Thyroid gland (tissue), 4 donors: ENCODE results near the gene MRPS7. TPM values are rescaled to one million over a fixed set of nuclear protein-coding genes. Genes with fewer than 3 reads are reported as not detected.

ENCODE experiments used
- DNase-seq, 2 donors: peaks; one replicate each; pipeline ENCODE4 v3.0.0-alpha.2; 2019
- H3K27ac ChIP-seq, 3 donors: fragments of 200-600 bp; sonication (generic); 1 replicate in 2 of 3; 2 replicates in 1 of 3; pipeline ENCODE4 v1.5.1; 2016 to 2019; ENCODE audit warnings: mild to moderate bottlenecking in 1 of 3, moderate library complexity in 1 of 3
- H3K27me3 ChIP-seq: fragments of 200-600 bp; sonication (generic); one replicate; pipeline ENCODE4 v1.5.1; 2019
- H3K36me3 ChIP-seq, 2 donors: fragments of 200-600 bp; sonication (generic); one replicate each; pipeline ENCODE4 v1.5.1; 2016 to 2019
- H3K4me1 ChIP-seq, 2 donors: fragments of 200-600 bp; sonication (generic); one replicate each; pipeline ENCODE4 v1.5.1; 2017 to 2019
- H3K4me3 ChIP-seq, 3 donors: fragments of 200-600 bp; sonication (generic); replicated peaks in 1 of 3; 1 replicate in 2 of 3; 2 replicates in 1 of 3; pipeline ENCODE4 v1.5.1; 2016; ENCODE audit warnings: mild to moderate bottlenecking in 1 of 3
- H3K9me3 ChIP-seq: fragments of 200-600 bp; sonication (generic); one replicate; pipeline ENCODE4 v1.5.1; 2017
- POLR2A ChIP-seq, 2 donors: fragments of 450-650 bp; IDR thresholded peaks; one replicate each; pipeline ENCODE4 v1.6.1; 2017; ENCODE audit warnings: antibody characterized with exemption in 2 of 2, mild to moderate bottlenecking in 2 of 2, moderate library complexity in 1 of 2
- WGBS, 2 donors: methylation state at CpG; one replicate each; pipeline ENCODE4 v1.1.5; 2017; 5-methylcytosine and 5-hydroxymethylcytosine counted together
- intact Hi-C: fragments of 100-400 bp; cut with DNase I; formaldehyde crosslinking; loops from one replicate; pipeline ENCODE4 v1.15.1; 2023
- total RNA-seq, 4 donors: library from RNA; depleted of rRNA; stranded (reverse); fragments of >200 nt; gene quantifications; one replicate each; pipeline ENCODE4 v1.2.3, GENCODE V29; 2016
- TF ChIP-seq, protein P1 (sequence below), 6 experiments: fragments of 200-600 bp in 3 of 6; fragments of 450-650 bp in 3 of 6; sonication (generic) in 3 of 6; IDR thresholded peaks; one replicate each; pipeline ENCODE4 v1.5.1; 2016 to 2019; ENCODE audit warnings: antibody characterized with exemption in 6 of 6, mild to moderate bottlenecking in 2 of 6, inconsistent platforms in 1 of 6, moderate library complexity in 1 of 6

Gene MRPS7
- total RNA-seq, 4 donors from 2014 or later = 29.9 to 59.4 (median 41.0) TPM

DNA sequence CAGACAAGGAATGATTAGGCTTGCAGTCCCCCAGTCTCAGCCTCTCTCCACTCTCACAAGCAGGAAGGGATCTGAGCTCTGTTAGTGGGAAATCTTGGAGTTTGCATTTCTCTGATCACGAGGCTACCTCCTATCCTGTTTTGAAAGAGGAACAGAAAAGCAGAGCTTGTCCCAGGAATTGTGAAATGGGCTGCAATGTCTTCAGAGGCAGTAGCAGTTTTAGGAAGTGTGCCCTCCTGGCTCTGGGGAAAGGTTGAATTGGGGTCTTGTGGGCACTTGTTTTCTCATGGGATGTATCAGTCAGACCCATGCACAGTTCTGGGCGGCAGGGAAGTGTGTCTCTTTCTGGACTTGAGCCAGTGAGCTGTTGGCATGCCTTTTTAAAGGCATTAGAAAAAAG is 33.4 kb upstream of the MRPS7 start:
- Histone ChIP-seq H3K9me3 (no peaks in the 10 kb centered on the region), H3K4me1 (no peaks in the 10 kb centered on the region), H3K36me3 (peaks cover 51 to 55% of the 10 kb centered on the region in 2 donors), H3K27me3 (no peaks in the 10 kb centered on the region), H3K27ac (no peak overlapping the region), H3K4me3 (no peak overlapping the region)
- no peak for TF ChIP-seq POLR2A (IDR thresholded peaks at IDR 0.05)
- TF ChIP-seq, protein P1, sequence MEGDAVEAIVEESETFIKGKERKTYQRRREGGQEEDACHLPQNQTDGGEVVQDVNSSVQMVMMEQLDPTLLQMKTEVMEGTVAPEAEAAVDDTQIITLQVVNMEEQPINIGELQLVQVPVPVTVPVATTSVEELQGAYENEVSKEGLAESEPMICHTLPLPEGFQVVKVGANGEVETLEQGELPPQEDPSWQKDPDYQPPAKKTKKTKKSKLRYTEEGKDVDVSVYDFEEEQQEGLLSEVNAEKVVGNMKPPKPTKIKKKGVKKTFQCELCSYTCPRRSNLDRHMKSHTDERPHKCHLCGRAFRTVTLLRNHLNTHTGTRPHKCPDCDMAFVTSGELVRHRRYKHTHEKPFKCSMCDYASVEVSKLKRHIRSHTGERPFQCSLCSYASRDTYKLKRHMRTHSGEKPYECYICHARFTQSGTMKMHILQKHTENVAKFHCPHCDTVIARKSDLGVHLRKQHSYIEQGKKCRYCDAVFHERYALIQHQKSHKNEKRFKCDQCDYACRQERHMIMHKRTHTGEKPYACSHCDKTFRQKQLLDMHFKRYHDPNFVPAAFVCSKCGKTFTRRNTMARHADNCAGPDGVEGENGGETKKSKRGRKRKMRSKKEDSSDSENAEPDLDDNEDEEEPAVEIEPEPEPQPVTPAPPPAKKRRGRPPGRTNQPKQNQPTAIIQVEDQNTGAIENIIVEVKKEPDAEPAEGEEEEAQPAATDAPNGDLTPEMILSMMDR (IDR thresholded peaks at IDR 0.05) = no peak
- intact Hi-C loops = no loop called here
- WGBS, 2 donors = 59 to 74% methylated on average over 2 of the region's 2 CpGs
- DNase-seq = no peak

DNA sequence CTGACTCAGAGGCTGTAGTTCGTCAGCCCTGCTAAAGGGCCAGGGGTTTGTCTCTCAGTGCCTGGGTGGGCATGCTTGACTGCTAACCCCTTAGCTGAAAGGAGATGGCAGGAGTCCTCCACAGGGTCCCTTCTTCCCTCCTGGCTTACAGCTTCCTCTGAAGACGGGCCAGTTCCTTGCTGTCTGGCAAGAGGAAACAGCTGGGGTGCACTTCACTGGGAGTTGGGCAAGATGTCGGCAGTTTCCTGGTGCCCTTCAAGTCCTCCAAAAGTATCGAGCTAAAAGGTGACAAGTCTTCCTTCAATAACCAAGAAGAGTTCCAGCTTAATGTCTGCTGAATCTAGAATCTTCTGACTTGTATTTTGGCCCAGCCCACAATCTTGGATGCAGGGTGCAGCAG is 32.8 kb upstream of the MRPS7 start:
- Histone ChIP-seq H3K9me3 (no peaks in the 10 kb centered on the region), H3K27ac (no peak overlapping the region), H3K27me3 (no peaks in the 10 kb centered on the region), H3K4me3 (no peak overlapping the region), H3K4me1 (no peaks in the 10 kb centered on the region), H3K36me3 (peaks cover 51 to 55% of the 10 kb centered on the region in 2 donors)
- DNase-seq = no peak
- 84 to 90% methylated on average over 4 of the region's 4 CpGs for WGBS, 2 donors
- intact Hi-C loops = no loop called here
- TF ChIP-seq, protein P1 (IDR thresholded peaks at IDR 0.05) = no peak
- no peak for TF ChIP-seq POLR2A (IDR thresholded peaks at IDR 0.05)

DNA sequence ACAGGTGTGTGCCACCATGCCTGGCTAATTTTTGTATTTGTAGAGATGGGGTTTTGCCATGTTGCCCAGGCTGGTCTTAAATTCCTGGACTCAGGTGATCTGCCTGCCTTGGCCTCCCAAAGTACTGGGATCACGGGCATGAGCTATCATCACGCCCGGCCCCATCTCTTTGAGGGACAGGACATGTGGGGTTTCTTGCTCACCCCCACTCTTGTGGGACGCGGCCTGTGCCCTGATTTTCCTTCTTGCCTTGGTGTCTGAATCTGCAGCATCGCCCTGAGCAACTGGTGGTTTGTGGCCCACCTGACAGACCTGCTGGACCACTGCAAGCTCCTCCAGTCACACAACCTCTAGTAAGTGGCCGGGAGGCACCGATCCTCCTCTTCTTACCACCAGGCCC is 30.6 kb upstream of the MRPS7 start:
- Histone ChIP-seq H3K27ac (no peak overlapping the region), H3K36me3 (peaks cover 56 to 57% of the 10 kb centered on the region in 2 donors), H3K9me3 (no peaks in the 10 kb centered on the region), H3K27me3 (no peaks in the 10 kb centered on the region), H3K4me1 (no peaks in the 10 kb centered on the region), H3K4me3 (no peak overlapping the region)
- intact Hi-C loops = no loop called here
- DNase-seq = no peak
- no peak for TF ChIP-seq POLR2A (IDR thresholded peaks at IDR 0.05)
- TF ChIP-seq, protein P1 (IDR thresholded peaks at IDR 0.05) = no peak
- WGBS, 2 donors = 93 to 98% methylated on average over 7 to 8 of the region's 8 CpGs

DNA sequence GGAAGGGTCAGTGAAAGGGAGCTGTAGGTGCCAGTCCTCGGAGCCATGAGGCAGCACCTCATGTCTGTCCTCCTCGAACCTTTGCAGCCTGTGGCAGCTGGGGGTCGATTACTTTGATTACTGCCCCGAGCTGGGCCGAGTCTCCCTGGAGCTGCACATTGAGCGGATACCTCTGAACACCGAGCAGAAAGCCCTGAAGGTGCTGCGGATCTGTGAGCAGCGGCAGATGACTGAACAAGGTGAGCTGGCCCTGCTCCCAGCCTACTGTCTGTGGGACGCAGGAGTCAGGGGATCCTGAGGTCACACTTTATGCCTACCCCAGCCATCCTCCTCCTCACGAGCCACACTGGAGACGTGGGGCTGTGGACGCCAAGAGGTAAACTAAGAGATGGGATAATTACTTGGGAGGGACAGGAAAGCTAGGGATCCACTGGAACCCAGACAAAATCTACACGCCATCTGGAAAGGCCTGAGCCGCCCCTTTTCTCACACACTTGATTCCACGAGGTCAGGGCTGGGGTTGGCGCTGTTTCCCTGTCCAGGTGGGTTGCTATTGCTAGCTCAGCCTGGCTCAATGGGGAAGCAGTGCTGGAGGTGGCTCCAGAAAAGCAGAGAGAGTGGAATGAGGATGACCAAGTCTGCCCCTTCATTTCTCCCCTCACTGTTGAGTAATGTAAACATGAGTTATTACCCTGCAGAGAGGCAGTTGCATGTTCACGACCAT is 29.8 kb upstream of the MRPS7 start:
- intact Hi-C loops = no loop called here
- H3K36me3 ChIP-seq = peaks cover 54 to 55% of the 10 kb centered on the region in 2 donors
- no peaks in the 10 kb centered on the region for H3K9me3 ChIP-seq
- TF ChIP-seq POLR2A (IDR thresholded peaks at IDR 0.05) = no peak
- TF ChIP-seq, protein P1 (IDR thresholded peaks at IDR 0.05) = no peak
- no peak for DNase-seq
- no peaks in the 10 kb centered on the region for H3K27me3 ChIP-seq
- WGBS, 2 donors = 91 to 99% methylated on average over 11 to 13 of the region's 18 CpGs
- H3K4me1 ChIP-seq = no peaks in the 10 kb centered on the region
- H3K27ac ChIP-seq = no peak overlapping the region
- no peak overlapping the region for H3K4me3 ChIP-seq

DNA sequence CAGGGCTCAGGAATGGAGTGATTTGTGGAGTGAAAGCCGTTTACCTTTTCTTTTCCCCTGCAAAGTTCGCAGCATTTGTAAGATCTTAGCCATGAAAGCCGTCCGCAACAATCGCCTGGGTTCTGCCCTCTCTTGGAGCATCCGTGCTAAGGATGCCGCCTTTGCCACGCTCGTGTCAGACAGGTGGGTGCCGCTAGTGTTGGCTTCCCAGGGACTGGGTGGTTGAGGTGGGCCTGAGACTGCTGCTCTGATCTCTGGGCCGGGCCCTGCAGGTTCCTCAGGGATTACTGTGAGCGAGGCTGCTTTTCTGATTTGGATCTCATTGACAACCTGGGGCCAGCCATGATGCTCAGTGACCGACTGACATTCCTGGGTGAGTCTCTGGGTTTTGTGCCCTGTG is 28.9 kb upstream of the MRPS7 start:
- Histone ChIP-seq H3K4me3 (no peak overlapping the region), H3K27ac (no peak overlapping the region), H3K4me1 (no peaks in the 10 kb centered on the region), H3K27me3 (no peaks in the 10 kb centered on the region), H3K36me3 (peaks cover 63 to 64% of the 10 kb centered on the region in 2 donors), H3K9me3 (no peaks in the 10 kb centered on the region)
- intact Hi-C loops = no loop called here
- TF ChIP-seq, protein P1 (IDR thresholded peaks at IDR 0.05) = no peak
- DNase-seq = no peak
- WGBS, 2 donors = 96 to 97% methylated on average over 13 of the region's 13 CpGs
